Left ventricle myocardium superior (tissue), 1 donor: ENCODE measurements around the gene CDKAL1. TPM values are rescaled to one million over a fixed set of nuclear protein-coding genes. Genes with fewer than 3 reads are reported as not detected.
"Not testable (repeated sequence)": the region's sequence is repeated elsewhere in the genome, so short reads cannot be mapped to it uniquely, and the experiment has no call there.

Source experiments
- ATAC-seq: fragments of 200-7000 bp; cut with Tn5 transposase; one replicate; pipeline ENCODE4 v1.9.1; 2020; ENCODE audit warnings: mild to moderate bottlenecking, moderate library complexity
- DNase-seq: peaks from one replicate; pipeline ENCODE4 v3.0.0-alpha.2; 2020
- intact Hi-C: fragments of 100-400 bp; cut with micrococcal nuclease; formaldehyde crosslinking; loops from one replicate; pipeline ENCODE4 v1.11.0; 2022
- total RNA-seq: library from RNA; stranded (reverse); fragmentation: NEBNext Ultra II Directional; extraction: Animal tissue kit (Norgen Biotek cat#: 25700); gene quantifications from one replicate; pipeline ENCODE4 v1.2.1, GENCODE V29; 2021
- donor health status: DM: no; HTN: yes; CAD: no; lungs with severe emphysema.

CDKAL1 gene
- total RNA-seq, 1 donor from 2014 or later: 9.9 TPM

DNA sequence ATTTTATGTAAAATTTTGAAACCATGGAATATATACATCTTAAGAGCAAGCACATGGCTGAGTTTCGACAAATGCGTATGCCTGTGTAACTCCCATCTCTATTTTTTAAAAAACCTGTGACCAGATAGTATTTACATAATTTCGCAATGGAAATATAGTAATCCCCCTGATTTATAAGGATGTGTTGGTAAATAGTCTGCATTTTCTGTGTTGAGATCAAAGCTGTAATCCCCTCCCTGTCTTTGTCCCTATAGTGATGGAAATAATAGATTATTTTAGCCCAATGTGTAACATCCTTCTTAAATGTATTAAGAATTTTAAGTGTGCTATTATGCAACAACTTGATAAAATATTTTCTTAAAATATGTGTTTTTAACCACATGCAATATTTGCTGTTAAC, 267.3 kb downstream of the CDKAL1 start:
- ATAC-seq (no peak), DNase-seq (no peak)
- intact Hi-C loops: no loop called here

DNA sequence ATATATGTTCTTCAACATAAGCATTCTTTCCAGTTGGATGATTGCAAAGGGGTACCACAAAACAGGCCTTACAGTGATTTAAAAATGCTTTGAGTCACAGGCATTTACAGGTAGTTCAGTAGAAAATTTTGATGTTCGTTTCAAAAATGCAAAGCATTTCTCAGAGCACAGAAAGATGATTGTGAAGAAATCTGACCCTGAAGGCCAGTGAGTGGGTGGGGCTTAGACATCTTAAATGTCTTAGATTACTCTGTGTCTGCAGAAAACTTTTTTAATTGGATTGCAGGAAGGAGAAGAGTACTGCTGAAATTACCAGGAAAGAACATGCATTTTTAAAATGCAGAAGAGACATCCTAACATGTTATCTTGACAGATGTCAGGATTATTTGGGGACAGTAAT, 268.3 kb downstream of the CDKAL1 start:
- intact Hi-C loops: no loop called here
- no peak for DNase-seq
- no peak for ATAC-seq

- ATAC-seq: no peak
- no peak for DNase-seq
- intact Hi-C loops: no loop called here
Measured at GRCh38 chr6:20805021-20805420, 270.8 kb downstream of the CDKAL1 start.

- no peak for ATAC-seq
- DNase-seq: no peak
- intact Hi-C loops: no loop called here
Measured at GRCh38 chr6:20806669-20807068, 272.4 kb downstream of the CDKAL1 start.

DNA sequence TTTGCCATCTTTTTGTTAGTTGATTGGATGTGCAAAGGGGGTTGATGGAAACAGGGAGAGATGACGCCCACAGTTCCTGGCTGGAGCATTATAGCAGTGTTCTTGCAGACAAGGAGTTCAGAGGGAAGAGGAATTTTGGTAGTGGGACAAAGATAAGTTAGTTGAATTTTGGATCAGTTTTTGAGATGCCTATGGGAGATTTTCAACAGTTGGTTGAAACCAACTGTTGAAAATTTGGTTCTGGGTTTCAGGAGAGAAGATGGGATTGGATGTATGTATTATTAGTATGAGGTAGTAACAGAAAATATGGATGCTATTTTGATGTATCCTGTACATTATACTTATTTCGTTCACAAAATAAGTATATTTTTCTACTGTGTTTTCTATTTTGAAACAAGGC, 274.2 kb downstream of the CDKAL1 start:
- intact Hi-C loops: no loop called here
- no peak for DNase-seq
- no peak for ATAC-seq

DNA sequence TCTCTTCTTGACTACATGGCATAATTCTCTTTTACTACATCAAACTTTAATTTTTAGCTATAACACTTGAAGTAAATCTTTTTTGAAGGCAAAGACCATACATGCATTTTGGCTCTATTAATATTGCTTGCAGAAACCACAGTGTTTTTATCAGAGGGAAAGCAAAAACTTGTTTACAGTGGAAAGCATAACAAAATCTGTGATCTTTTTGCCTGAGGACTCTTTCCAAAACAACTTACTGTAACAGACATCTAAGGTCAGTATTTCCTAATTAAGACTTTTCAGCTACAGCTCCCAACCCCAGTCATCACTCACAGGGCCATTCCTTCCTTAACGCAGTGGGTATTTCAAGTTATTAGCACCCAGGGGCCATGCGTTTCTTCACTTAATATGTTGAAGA, 274.7 kb downstream of the CDKAL1 start:
- ATAC-seq: peak; percentile 65
- intact Hi-C loops: no loop called here

GRCh38 chr6:20810727-20811108, 276.5 kb downstream of the CDKAL1 start:
- intact Hi-C loops: no loop called here
- ATAC-seq (peak; percentile 14), DNase-seq (peak; percentile 38)

More for the DNA sequence above, 274.7 kb downstream of the CDKAL1 start:
- DNase-seq: no peak

DNA sequence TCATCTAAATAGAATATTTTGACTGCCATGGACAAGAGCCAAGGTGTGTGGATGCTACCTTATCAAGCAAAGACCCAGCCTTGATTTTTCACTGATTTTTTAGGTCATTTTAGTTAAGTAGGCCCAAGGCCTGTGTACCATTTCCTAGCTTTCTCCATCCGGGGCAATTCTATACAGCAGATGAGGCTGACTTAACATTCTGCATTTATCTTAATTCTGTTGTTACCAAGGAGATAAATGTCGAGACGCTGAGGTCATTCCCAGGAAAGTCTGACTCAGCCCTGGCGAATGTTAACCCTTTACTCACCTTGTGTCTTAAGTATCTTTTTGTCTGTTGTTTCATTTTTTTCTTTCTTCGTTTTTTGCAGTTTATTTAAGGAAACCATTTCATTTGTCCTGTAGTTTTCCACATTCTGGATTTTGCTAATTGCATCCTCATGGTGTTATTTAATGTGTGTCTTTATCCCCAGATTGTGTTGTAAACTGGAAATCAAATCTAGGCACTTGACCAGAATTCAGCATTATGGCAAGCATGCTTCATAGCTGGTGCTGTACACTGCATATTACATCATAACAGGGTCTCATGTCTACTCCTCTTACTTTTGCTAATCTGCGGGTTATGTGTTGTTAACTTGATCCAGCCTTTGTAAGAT, 277.0 kb downstream of the CDKAL1 start:
- intact Hi-C loops: no loop called here
- ATAC-seq: peak; percentile 48
- no peak for DNase-seq

DNA sequence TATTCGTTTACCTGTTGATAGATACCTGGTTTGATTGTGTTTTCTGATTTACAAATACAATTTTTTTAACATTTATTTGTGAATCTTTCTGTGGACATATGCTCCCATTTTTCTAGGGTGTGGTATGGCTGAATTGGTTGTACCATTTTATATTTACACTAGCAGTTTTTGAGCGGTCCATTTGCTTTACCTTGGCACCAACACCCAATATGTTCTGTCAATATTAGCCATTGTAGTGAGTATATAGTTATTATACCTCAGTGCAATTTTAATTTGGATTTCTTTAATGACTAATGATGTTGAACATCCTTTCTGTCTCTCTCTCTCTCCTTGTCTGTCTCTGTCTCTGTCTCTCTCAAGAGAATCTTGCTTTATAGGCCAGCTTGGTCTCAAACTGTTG, 278.5 kb downstream of the CDKAL1 start:
- intact Hi-C loops: no loop called here
- DNase-seq (no peak), ATAC-seq (no peak)

DNA sequence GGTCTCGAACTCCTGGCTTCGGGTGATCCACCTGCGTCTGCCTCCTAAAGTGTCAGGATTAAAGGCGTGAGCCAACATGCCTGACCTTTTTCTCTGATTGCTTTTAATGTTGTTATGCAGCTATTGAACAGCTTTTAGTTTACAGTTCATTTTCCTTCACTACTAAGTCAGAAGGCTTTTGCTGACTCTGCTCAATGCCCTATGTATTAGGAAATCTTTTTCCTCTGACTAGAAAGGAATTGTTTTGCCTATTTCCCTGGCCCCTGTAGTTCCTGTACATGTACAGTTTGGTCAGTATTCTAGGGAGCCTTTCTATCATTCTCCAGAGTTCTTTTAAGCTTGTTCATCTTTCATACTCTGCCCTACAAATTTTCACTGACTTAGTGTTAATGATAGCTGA, 280.2 kb downstream of the CDKAL1 start:
- ATAC-seq (no peak), DNase-seq (no peak)
- intact Hi-C loops: no loop called here

- no peak for DNase-seq
- intact Hi-C loops: no loop called here
- ATAC-seq: no peak
Measured at GRCh38 chr6:20816126-20816525, 281.9 kb downstream of the CDKAL1 start.

DNA sequence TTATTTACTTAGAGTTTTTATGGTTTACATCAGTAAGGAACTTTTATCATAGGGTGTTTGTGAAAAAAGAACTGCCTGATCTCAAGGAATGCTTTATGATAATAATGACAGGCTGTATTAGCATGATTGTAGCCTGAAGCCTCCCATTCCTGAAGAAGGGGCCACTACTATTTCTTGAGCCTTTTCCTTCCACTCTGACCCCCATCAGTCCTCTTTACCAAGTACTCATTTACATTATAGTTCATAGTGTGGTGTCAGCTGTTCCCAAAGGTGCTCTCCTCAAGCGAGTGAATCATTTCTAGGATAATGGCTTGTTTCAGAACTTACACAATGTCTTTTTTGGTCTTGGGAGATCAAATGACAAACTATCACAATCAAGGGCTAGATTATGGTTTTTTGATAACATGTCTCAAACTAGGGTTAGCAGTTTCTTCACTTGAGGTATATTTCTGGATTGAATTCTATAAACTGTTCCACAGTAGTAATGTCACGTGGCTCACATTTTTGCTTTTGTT, 283.6 kb downstream of the CDKAL1 start:
- intact Hi-C loops: no loop called here
- DNase-seq (no peak), ATAC-seq (no peak)

- intact Hi-C loops: no loop called here
- DNase-seq (no peak), ATAC-seq (no peak)
Measured at GRCh38 chr6:20819774-20820400, 285.6 kb downstream of the CDKAL1 start.

GRCh38 chr6:20826378-20826777, 292.1 kb downstream of the CDKAL1 start:
- intact Hi-C loops: no loop called here
- DNase-seq (no peak), ATAC-seq (peak; percentile 73)

- DNase-seq (no peak), ATAC-seq (peak; percentile 78)
- intact Hi-C loops: no loop called here
Measured at GRCh38 chr6:20827798-20828197, 293.5 kb downstream of the CDKAL1 start.

DNA sequence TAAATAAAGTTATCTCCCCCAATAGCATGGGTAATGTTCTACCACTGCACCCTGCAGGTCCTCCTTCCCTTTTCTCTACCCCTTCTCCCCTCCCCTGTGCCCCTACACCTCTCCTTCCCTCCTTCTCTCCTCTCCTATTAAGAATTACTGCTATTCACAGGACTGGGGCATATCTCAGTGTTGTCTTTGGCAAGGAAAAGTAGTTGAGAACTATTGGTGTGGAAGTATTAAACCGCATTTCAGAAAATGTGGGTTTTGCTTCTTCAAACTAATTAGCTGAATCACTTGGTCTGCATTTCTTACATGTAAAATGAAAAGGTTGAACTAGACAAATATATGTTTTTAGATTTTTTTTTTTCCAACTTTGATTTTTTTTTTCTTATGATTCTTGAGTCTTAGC, 296.3 kb downstream of the CDKAL1 start:
- intact Hi-C loops: no loop called here
- no peak for DNase-seq
- no peak for ATAC-seq

DNA sequence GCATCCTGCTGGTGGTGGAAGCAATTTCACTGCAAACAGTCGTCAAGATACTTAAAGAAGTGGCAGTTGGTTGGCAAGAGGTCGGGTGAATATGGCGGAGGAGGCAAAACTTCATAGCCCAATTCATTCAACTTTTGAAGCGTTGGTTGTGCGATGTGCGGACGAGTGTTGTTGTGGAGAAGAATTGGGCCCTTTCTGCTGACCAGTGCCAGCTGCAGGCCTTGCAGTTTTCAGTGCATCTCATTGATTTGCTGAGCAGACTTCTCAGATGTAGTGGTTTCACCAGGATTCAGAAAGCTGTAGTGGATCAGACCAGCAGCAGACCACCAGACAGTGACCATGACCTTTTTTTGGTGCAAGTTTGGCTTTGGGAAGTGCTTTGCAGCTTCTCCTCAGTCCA, 297.0 kb downstream of the CDKAL1 start:
- intact Hi-C loops, DNase-seq, ATAC-seq: not testable (repeated sequence)

GRCh38 chr6:20833881-20834515, 299.7 kb downstream of the CDKAL1 start:
- ATAC-seq (no peak), DNase-seq (no peak)
- intact Hi-C loops: no loop called here

- intact Hi-C loops: no loop called here
- no peak for ATAC-seq
- DNase-seq: no peak
Measured at GRCh38 chr6:20835315-20836010, 301.2 kb downstream of the CDKAL1 start.

DNA sequence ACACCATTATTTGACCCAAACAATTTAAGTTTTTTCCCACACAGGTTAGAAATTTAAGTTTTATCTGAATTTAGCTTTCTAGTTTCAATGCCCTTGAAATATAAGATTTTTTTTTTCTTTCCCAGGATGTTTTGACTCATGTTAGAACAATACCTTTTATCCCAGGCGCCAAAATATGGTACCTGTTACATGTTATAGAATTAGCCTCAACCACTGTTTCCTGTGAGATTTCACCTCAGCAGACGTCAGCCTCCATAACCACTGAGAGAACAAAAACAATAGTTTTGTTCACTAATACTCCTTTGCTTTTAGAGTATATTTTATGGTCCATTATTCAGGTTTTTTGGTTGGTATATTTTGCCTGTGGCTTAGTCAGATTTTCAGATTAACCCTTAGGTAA, 302.9 kb downstream of the CDKAL1 start:
- ATAC-seq (no peak), DNase-seq (no peak)
- intact Hi-C loops: no loop called here
